ENCODE measurements around the gene MTUS2.

The MTUS2 gene

DNA sequence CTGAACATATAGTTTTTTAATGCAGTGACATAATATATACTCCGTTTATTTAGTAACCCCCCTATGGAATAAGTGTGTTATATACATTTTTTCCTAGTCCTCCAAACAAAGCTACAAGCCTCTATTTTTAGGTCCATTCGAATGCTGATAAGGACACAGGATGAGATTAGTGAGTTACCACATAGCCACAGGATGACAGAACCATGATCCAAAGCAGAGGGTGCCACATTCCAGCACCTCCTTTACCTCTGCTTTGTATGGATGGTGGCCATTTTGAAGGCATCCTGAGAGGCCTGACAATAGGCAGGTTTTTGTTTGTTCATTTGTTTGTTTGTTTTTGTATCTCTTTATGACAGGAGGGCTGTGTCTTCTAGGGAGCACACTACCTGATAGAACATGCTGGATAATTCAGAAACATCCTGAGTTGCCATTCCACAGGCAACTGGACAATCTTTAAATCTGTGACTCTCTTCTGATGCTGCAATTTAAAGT lies 186.3 kb downstream of the MTUS2 start:
- Histone ChIP-seq H3K4me3 (ENCODE audit: low read depth in 1 of 2, low read length in 1 of 2) (no peak overlapping the region), H3K27me3 (no peaks in the 10 kb centered on the region)
- TF ChIP-seq, protein P1, sequence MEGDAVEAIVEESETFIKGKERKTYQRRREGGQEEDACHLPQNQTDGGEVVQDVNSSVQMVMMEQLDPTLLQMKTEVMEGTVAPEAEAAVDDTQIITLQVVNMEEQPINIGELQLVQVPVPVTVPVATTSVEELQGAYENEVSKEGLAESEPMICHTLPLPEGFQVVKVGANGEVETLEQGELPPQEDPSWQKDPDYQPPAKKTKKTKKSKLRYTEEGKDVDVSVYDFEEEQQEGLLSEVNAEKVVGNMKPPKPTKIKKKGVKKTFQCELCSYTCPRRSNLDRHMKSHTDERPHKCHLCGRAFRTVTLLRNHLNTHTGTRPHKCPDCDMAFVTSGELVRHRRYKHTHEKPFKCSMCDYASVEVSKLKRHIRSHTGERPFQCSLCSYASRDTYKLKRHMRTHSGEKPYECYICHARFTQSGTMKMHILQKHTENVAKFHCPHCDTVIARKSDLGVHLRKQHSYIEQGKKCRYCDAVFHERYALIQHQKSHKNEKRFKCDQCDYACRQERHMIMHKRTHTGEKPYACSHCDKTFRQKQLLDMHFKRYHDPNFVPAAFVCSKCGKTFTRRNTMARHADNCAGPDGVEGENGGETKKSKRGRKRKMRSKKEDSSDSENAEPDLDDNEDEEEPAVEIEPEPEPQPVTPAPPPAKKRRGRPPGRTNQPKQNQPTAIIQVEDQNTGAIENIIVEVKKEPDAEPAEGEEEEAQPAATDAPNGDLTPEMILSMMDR (IDR thresholded peaks at IDR 0.05) = no peak

GRCh38 chr13:29008296-29008695 lies 188.2 kb downstream of the MTUS2 start:
- Histone ChIP-seq H3K9me3 (no peaks in the 10 kb centered on the region), H3K4me1 (ENCODE audit: control insufficient read depth in 1 of 2, insufficient read depth in 1 of 2, low read depth in 1 of 2, low read length in 1 of 2) (no peaks in the 10 kb centered on the region), H3K27me3 (no peaks in the 10 kb centered on the region), H3K4me3 (ENCODE audit: low read depth in 1 of 2, low read length in 1 of 2) (no peak overlapping the region), H3K27ac (no peak overlapping the region), H3K36me3 (no peaks in the 10 kb centered on the region)
- TF ChIP-seq, protein P1 (IDR thresholded peaks at IDR 0.05) = no peak

More for the DNA sequence above, 186.3 kb downstream of the MTUS2 start:
- no peaks in the 10 kb centered on the region for H3K9me3 ChIP-seq
- no peaks in the 10 kb centered on the region for H3K4me1 ChIP-seq (ENCODE audit: control insufficient read depth in 1 of 2, insufficient read depth in 1 of 2, low read depth in 1 of 2, low read length in 1 of 2)
- no peaks in the 10 kb centered on the region for H3K36me3 ChIP-seq
- H3K27ac ChIP-seq = no peak overlapping the region

DNA sequence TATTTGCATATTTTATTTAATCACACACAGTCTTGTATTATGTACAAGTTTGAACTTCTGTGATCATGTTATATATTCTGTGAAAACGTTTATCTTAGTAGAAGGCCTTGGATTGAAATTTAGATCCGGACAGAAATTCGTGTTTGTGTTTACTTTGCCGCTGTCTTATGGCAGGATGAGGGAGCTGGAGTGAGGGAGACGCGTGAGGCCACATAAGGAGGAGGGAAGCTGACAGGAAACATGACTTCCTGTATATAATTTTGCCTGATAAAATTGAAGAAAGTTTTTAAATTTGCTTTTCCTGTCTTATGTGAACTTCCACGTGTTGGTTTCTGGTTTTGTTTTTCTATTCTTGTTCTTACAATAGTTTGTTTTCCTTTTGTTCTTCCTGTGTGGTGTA lies 200.2 kb downstream of the MTUS2 start:
- no peaks in the 10 kb centered on the region for H3K4me1 ChIP-seq (ENCODE audit: control insufficient read depth in 1 of 2, insufficient read depth in 1 of 2, low read depth in 1 of 2, low read length in 1 of 2)
- no peaks in the 10 kb centered on the region for H3K27me3 ChIP-seq
- H3K4me3 ChIP-seq (ENCODE audit: low read depth in 1 of 2, low read length in 1 of 2) = no peak overlapping the region
- no peak overlapping the region for H3K27ac ChIP-seq
- no peaks in the 10 kb centered on the region for H3K36me3 ChIP-seq
- TF ChIP-seq, protein P1 (IDR thresholded peaks at IDR 0.05) = no peak
- H3K9me3 ChIP-seq = no peaks in the 10 kb centered on the region

DNA sequence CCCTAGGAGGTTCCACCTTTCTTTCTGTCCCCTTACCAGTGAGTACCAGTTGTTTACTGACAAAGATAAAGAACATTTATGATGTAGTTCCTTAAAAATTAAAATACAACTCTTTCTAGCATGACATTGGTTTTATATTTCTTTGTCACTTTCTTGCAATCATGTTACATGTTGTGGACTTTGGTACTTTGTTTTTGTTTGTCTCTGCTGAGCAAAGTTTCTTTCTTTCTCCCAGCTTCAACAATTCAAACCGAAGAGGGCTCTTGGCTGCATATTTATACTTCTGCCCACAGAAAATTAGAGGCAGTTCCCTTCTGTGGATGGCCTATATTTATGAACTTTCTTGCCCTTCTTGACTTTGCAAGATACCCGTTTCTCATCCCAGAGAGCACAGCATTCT lies 201.2 kb downstream of the MTUS2 start:
- TF ChIP-seq, protein P1 (IDR thresholded peaks at IDR 0.05) = no peak
- H3K4me1 ChIP-seq (ENCODE audit: control insufficient read depth in 1 of 2, insufficient read depth in 1 of 2, low read depth in 1 of 2, low read length in 1 of 2) = no peaks in the 10 kb centered on the region
- H3K27ac ChIP-seq = no peak overlapping the region
- H3K4me3 ChIP-seq (ENCODE audit: low read depth in 1 of 2, low read length in 1 of 2) = no peak overlapping the region
- no peaks in the 10 kb centered on the region for H3K27me3 ChIP-seq
- no peaks in the 10 kb centered on the region for H3K9me3 ChIP-seq
- H3K36me3 ChIP-seq = no peaks in the 10 kb centered on the region

DNA sequence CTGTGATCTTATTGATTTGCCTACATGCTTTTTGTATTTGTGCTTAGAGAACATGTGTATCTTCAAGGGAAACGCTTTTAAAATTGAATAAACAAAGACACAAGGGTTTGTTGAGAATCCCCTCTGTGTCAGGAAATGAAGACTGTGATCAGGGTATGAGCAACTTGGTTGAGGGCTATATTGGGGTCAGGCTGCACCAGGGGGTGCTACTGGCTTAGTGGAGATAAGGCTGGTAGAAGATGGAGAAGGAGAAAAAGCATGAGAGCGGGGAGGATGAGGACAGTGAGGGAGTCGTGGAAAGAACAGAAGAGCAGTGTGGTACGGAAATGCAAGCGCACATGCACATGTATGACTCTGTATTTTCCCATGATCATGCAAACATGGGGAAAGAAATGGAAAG lies 201.6 kb downstream of the MTUS2 start:
- Histone ChIP-seq H3K9me3 (no peaks in the 10 kb centered on the region), H3K4me3 (ENCODE audit: low read depth in 1 of 2, low read length in 1 of 2) (no peak overlapping the region), H3K4me1 (ENCODE audit: control insufficient read depth in 1 of 2, insufficient read depth in 1 of 2, low read depth in 1 of 2, low read length in 1 of 2) (no peaks in the 10 kb centered on the region), H3K27ac (no peak overlapping the region), H3K36me3 (no peaks in the 10 kb centered on the region), H3K27me3 (no peaks in the 10 kb centered on the region)
- TF ChIP-seq, protein P1 (IDR thresholded peaks at IDR 0.05) = no peak

- H3K27me3 ChIP-seq = no peaks in the 10 kb centered on the region
Measured at GRCh38 chr13:29022410-29022809, 202.3 kb downstream of the MTUS2 start.

More at GRCh38 chr13:29022410-29022809, 202.3 kb downstream of the MTUS2 start:
- H3K9me3 ChIP-seq = no peaks in the 10 kb centered on the region
- no peaks in the 10 kb centered on the region for H3K36me3 ChIP-seq
- TF ChIP-seq, protein P1 (IDR thresholded peaks at IDR 0.05) = no peak
- no peak overlapping the region for H3K4me3 ChIP-seq (ENCODE audit: low read depth in 1 of 2, low read length in 1 of 2)
- H3K27ac ChIP-seq = no peak overlapping the region
- H3K4me1 ChIP-seq (ENCODE audit: control insufficient read depth in 1 of 2, insufficient read depth in 1 of 2, low read depth in 1 of 2, low read length in 1 of 2) = no peaks in the 10 kb centered on the region
